Osteoblast (primary cell): ENCODE results near the gene ARSK. TPM values are rescaled to one million over a fixed set of nuclear protein-coding genes. Genes with fewer than 3 reads are reported as not detected.

Experiments used
- DNase-seq: peaks from one replicate; pipeline ENCODE4 v3.0.0; 2011; ENCODE audit warnings: low spot score, mixed read lengths; ENCODE audit not compliant: insufficient read length; ENCODE audit errors: missing footprints
- H2AFZ ChIP-seq: 2 replicates; pipeline ENCODE4 v1.6.0; 2011; ENCODE audit warnings: mild to moderate bottlenecking, low read length
- H3K27ac ChIP-seq: 2 replicates; pipeline ENCODE4 v1.5.1; 2011; ENCODE audit warnings: mild to moderate bottlenecking, low read depth, low read length, moderate library complexity
- H3K27me3 ChIP-seq: 2 replicates; pipeline ENCODE4 v1.6.0; 2012; ENCODE audit warnings: mild to moderate bottlenecking, control low read depth, inconsistent platforms, low read length, moderate library complexity; ENCODE audit not compliant: insufficient read depth
- H3K36me3 ChIP-seq: 2 replicates; pipeline ENCODE4 v1.5.1; 2011; ENCODE audit warnings: mild to moderate bottlenecking, low read length, control low read depth, moderate library complexity; ENCODE audit not compliant: insufficient read depth
- H3K4me1 ChIP-seq: 2 replicates; pipeline ENCODE4 v1.5.1; 2011; ENCODE audit warnings: mild to moderate bottlenecking, low read length, control low read depth, moderate library complexity; ENCODE audit not compliant: insufficient read depth
- H3K4me2 ChIP-seq: 2 replicates; pipeline ENCODE4 v1.6.0; 2011; ENCODE audit warnings: mild to moderate bottlenecking, low read length; ENCODE audit not compliant: insufficient read depth
- H3K4me3 ChIP-seq: fragments of 200-600 bp; sonication (generic); 3 replicates; pipeline ENCODE4 v1.5.1; 2012; ENCODE audit warnings: mild to moderate bottlenecking, low read length, inconsistent platforms; ENCODE audit not compliant: insufficient read depth
- H3K79me2 ChIP-seq: 2 replicates; pipeline ENCODE4 v1.6.0; 2012; ENCODE audit warnings: mild to moderate bottlenecking, low read length, control low read depth, inconsistent platforms; ENCODE audit not compliant: insufficient read depth
- H3K9me3 ChIP-seq: 2 replicates; pipeline ENCODE4 v1.5.1; 2011; ENCODE audit warnings: low read depth, low read length, control low read depth
- H4K20me1 ChIP-seq: 2 replicates; pipeline ENCODE4 v1.6.0; 2012; ENCODE audit warnings: mild to moderate bottlenecking, low read length, control low read depth; ENCODE audit not compliant: insufficient read depth
- CTCF ChIP-seq: IDR thresholded peaks from 2 replicates; pipeline ENCODE4 v1.5.1; 2011; ENCODE audit warnings: mild to moderate bottlenecking, low read depth, low read length, moderate library complexity; ENCODE audit errors: extremely low read depth
- total RNA-seq: library from RNA; depleted of rRNA; stranded (reverse); fragments of >200 nt; gene quantifications from 2 replicates; pipeline ENCODE4 v1.2.3, GENCODE V29; 2012

Gene ARSK
- total RNA-seq, 1 donor: 10.5 TPM

- no peak overlapping the region for H2AFZ ChIP-seq
These were observed 44.4 kb downstream of the ARSK start for GRCh38 chr5:95599252-95599651.

DNA sequence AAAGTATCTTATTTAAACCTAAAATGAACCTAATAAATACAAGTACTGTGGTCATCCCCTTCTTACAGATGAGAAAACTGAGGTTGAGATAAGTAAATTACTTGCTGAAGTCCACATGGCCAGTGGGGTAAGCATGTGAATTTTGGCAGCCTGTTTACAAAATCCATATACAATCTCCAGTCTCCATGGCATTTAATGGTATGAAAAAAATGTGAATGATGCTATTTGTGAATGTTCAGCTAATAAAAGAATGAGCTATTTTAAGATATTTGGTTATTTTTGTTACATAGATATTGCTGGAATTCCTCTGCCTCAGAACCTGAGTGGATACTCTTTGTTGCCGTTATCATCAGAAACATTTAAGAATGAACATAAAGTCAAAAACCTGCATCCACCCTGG, 45.7 kb downstream of the ARSK start:
- TF ChIP-seq CTCF: no peak

More at GRCh38 chr5:95599252-95599651, 44.4 kb downstream of the ARSK start:
- no peaks in the 10 kb centered on the region for H3K9me3 ChIP-seq
- H3K27me3 ChIP-seq: no peaks in the 10 kb centered on the region
- H3K36me3 ChIP-seq: no peaks in the 10 kb centered on the region
- H3K4me3 ChIP-seq: no peak overlapping the region
- no peaks in the 10 kb centered on the region for H4K20me1 ChIP-seq
- H3K4me1 ChIP-seq: no peaks in the 10 kb centered on the region
- DNase-seq: no peak
- H3K27ac ChIP-seq: no peak overlapping the region
- no peak for TF ChIP-seq CTCF
- no peaks in the 10 kb centered on the region for H3K79me2 ChIP-seq
- H3K4me2 ChIP-seq: no peak overlapping the region

GRCh38 chr5:95605786-95606185, 50.9 kb downstream of the ARSK start:
- Histone ChIP-seq H3K79me2 (no peaks in the 10 kb centered on the region), H2AFZ (no peak overlapping the region), H3K4me3 (no peak overlapping the region), H4K20me1 (no peaks in the 10 kb centered on the region), H3K4me2 (no peak overlapping the region), H3K27me3 (no peaks in the 10 kb centered on the region), H3K4me1 (no peaks in the 10 kb centered on the region), H3K9me3 (no peaks in the 10 kb centered on the region), H3K36me3 (no peaks in the 10 kb centered on the region), H3K27ac (no peak overlapping the region)
- no peak for TF ChIP-seq CTCF
- DNase-seq: no peak

More for the DNA sequence above, 45.7 kb downstream of the ARSK start:
- H3K4me1 ChIP-seq: no peaks in the 10 kb centered on the region
- no peaks in the 10 kb centered on the region for H3K36me3 ChIP-seq
- peak overlapping the region; percentile 46 for H3K27ac ChIP-seq
- H3K79me2 ChIP-seq: no peaks in the 10 kb centered on the region
- DNase-seq: no peak
- H2AFZ ChIP-seq: no peak overlapping the region
- no peaks in the 10 kb centered on the region for H3K9me3 ChIP-seq
- no peaks in the 10 kb centered on the region for H4K20me1 ChIP-seq
- no peak overlapping the region for H3K4me3 ChIP-seq
- no peaks in the 10 kb centered on the region for H3K27me3 ChIP-seq
- H3K4me2 ChIP-seq: no peak overlapping the region

DNA sequence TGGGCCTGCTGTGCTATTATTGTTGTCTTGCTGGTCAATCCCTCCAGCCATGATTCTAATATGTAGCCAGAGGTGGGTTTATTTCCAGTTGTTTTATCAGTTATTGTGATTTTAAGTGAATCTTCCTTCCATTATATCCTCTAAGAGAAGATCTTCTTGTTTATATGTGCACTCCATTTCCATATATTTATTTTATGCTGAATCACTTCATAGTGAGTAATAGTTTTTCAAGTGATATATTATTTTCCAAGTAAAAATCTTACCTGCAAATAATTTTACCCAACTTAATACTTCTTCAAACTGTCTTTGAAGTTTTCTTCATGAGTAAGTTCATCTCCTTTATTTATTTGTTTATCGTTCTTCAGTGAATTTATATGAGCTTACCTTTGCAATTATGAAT, 51.5 kb downstream of the ARSK start:
- no peaks in the 10 kb centered on the region for H3K79me2 ChIP-seq
- DNase-seq: no peak
- H3K9me3 ChIP-seq: no peaks in the 10 kb centered on the region
- no peaks in the 10 kb centered on the region for H4K20me1 ChIP-seq
- no peaks in the 10 kb centered on the region for H3K4me1 ChIP-seq
- TF ChIP-seq CTCF: no peak
- H3K36me3 ChIP-seq: no peaks in the 10 kb centered on the region
- no peak overlapping the region for H2AFZ ChIP-seq
- no peaks in the 10 kb centered on the region for H3K27me3 ChIP-seq
- H3K4me2 ChIP-seq: no peak overlapping the region
- H3K27ac ChIP-seq: no peak overlapping the region
- no peak overlapping the region for H3K4me3 ChIP-seq
